HG03045 (cell line): Measurements from ENCODE around the gene RNFT2.

ENCODE experiments used
- ATAC-seq: cut with Tn5 transposase; IDR thresholded peaks from one replicate; pipeline ENCODE4 v1.9.1; 2021; ENCODE audit warnings: mild to moderate bottlenecking, moderate library complexity; ENCODE audit not compliant: unreplicated experiment

Gene RNFT2

DNA sequence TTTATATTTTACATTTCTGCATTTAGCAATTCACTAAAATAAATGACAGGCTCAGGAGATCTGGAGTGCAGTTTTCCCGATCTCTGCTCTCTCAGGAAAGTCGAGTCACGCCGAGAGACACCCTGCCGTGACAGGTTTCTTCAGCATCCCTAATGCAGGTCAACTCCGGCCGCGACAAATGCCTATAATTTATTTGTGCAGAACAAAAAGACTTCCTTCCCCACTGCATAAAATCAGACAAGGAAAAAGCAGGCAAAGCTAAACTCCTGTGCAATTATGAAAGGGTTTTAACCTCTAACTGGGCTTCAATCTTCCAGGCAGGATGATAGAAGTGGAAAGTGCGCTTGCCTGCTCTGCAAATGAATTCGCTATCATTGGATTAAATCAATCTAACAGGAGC, 28.3 kb upstream of the RNFT2 start:
- ATAC-seq, result no peak

DNA sequence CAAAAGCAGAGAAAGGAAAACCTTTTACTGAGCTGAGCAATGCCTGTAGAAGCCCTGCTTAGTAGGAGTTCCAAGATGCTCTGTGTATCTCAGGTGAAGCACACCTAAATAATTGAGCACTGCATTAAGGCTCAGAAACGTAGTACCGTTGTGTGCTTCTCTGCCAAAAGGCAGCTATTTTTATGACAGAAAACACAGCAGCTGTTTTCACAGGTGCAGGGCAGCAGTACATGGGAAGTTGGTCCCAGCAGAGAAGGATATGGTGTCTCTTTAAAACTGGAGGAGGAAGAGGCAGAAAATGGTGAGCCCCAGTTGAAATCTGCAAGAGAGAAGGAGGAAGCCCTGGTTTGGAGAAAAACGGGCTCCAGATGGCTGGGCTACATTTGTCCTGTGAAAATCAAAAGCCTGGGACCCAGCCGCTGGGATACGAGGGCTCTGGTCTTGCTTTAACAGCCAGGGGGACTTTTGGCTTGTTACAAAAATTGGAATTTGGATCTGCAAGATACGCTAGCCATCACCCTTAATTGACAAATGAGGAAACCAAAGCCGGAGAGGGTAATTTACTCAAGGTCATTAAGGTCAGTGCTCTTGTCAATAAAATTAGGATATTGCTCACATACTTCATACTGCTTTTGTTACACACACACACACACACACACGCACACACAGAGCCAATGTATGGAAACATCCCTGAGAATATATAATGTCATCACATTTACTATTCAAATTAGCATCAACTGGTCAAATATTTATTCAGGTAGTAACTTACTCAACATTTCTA, 27.6 kb upstream of the RNFT2 start:
- ATAC-seq, result no peak

DNA sequence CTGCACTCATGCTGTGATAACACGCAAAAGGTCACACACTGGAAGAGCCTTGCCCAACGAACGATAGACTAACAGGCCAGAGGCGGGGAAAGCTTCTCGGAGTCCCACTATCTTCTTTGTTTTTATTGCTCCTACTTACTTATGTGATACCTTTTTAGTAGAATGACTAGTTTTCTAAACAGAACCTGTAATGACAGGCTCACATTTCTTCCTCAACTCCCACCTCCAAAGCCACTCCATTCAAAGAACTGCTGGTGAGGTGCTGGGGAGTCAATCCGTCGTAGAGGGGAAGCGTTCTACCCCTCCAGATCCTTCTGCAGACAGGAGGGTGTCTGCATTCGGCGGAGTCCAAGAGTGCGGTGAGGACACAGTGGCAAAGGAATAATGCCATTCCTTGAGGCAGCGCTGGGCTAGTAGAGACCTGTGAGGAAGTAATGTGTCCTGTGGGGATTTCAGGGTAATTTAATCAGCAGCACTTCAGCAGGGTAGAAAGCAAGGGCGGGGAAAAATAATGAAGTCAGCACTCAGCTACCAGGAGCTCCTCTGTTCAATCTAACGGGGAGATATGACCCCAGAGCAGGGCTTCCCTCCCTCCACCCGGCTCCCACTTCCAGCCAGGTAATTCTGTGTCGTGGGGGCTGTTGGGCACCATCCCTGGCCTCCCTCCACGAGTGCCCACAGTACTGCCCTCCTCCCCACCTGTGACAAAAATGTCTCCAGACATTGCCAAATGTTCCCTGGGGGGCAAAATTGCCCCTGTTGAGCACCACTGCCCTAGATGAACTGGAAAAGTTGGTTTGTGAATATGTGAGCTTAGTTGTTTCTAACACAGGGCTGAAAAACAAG, 25.4 kb upstream of the RNFT2 start:
- ATAC-seq, result no peak

GRCh38 chr12:116713527-116713926, 24.6 kb upstream of the RNFT2 start:
- no peak for ATAC-seq

GRCh38 chr12:116714175-116714574, 23.9 kb upstream of the RNFT2 start:
- ATAC-seq, result no peak

DNA sequence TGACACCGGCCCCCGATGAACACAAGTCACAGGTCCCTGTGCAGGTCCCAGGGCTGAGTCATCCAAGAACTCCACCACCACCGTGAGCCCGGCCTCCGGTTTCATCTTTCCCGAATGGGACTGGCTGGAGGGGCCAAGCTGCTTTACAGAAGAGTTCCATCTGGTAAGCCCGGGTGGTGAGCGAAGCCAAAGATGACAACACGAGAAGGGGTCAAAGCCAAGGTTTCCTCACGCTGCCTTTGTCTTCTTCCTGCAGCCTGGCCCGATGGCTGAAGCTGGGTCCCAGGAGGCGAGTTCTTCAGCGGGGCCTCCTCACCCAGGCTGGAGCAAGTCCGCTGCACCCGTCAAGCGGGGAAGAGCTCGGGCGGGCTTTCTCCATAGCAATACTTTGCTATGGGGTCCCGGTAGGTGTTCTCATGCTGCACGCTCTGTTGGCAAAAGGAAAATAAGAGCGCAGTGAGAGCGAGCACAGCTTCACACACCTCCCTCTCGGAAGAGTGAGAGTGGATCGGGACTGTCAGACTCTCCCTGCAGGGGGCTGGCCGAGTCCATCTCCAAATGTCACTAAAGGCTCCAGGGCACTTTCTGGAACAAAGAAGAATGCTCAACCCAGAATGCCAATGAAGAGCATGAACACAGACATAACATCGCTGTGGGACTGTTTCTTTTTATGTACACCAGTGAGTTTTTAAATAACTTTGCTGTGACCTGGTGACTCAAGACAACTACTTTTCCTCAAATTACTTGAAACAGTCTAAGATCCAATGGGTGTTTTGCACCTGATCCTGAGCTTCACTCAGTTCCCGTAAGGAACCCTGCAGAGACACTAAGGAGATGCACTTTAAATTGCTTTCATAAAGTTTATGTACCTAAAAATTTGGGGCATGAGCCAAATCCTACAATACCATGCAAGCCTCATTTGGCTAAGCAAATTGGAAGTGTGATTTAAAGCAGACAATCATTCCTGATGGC, 20.4 kb upstream of the RNFT2 start:
- no peak for ATAC-seq

- ATAC-seq, result no peak
Observed at GRCh38 chr12:116718655-116719454, 19.3 kb upstream of the RNFT2 start.

DNA sequence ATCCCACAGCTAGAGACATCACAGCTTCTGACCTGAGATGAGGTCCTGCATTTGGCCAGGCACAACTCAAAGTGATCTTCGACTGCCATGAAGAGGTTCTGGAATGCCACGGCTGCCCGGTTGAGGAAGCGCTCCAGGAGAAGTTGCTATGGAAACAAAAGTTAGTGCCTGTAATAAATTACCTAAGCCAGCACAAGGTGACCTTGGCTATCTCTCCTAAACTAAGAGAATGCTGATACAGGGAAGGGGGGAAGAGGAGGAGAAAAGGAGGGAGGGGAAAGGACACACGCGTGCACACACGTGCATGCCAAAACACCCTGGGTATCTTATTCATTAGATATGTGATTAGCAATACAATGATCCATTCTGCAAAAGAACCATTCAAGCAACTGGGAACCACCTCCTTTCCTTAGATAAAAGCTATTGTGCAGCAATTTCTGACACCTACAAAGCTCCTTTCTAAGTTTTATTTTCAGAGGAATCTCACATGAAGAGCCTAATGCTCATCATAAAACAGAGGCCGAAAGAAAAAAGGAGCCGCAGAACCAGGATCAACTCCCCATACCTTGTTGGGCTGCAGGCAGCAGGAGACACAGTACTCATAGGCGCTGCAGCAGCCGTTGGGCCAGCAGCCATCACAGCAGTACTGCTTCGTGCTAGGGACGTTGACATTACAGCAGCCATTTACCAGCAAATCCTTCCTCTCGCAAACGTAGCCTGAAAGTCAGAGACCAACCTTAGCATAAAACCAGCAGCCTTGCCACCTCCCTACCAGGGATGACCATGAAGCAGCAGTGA, 18.2 kb upstream of the RNFT2 start:
- no peak for ATAC-seq

DNA sequence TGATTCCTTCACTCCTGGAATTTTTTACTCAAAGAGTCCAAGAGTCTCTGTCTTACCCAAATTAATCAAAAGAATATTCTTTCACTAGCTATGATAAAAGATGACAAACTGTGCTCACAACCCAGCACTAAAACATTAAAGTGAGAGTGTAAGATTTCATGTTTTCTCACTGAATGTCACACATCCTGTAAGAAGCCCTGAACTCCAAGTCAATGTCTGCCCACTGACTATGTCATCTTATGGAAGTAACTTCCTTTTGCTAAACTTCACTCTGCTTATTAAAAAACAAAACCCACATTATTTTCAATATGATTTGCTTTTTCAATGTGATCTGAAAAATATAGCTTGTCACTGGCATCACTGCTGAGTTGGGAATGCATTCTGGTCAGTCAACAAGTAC, 15.9 kb upstream of the RNFT2 start:
- no peak for ATAC-seq

GRCh38 chr12:116726694-116727093, 11.4 kb upstream of the RNFT2 start:
- ATAC-seq, result no peak

GRCh38 chr12:116727261-116727660, 10.9 kb upstream of the RNFT2 start:
- no peak for ATAC-seq

DNA sequence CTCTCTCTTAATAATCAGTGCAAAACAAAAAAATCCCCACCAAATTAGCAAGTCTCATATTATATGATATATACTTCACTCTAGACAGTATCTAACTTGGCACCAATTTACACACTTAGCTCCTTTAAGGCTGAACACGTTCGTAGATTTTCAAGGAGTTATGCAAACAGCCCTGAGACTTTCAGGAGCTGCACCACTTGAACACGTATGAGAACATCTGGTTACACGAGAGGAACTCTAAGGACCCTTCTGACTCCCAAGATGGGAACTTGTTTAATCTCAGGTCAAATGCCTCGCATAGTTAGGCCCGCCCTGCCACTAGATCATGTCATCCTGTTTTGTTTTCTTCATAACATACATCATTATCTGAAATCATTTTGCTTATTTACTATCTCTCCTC, 10.2 kb upstream of the RNFT2 start:
- ATAC-seq, result no peak

DNA sequence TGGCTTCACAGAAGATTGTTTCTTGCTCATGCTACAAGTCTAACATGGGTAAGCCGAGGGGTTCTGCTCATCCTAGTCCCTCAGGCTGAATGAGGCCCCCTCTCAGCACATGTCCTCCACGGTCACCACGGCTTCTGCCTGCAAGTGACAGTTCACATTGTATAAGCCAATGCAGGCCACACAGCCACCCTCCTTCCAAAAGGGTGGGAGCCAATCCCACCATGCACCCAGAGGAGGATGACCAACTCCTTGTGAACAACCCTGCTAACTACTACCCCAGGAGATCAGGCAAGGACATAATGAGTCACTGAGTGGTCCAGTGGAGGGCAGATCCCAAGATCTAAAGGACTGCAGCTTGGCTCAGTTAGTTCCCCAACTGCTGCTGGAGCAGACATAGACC, 6.3 kb upstream of the RNFT2 start:
- no peak for ATAC-seq

GRCh38 chr12:116734156-116734768, 3.9 kb upstream of the RNFT2 start:
- ATAC-seq, result no peak

- ATAC-seq, result no peak
Observed at GRCh38 chr12:116735084-116735483, 3.0 kb upstream of the RNFT2 start.

- ATAC-seq, result no peak
Observed at GRCh38 chr12:116735951-116736599, 2.0 kb upstream of the RNFT2 start.

- no peak for ATAC-seq
Observed at GRCh38 chr12:116736962-116737773, 947 bp upstream of the RNFT2 start.
